HG03520 (cell line): Measurements from ENCODE around the gene NDST1.

Experiments used
- ATAC-seq: cut with Tn5 transposase; IDR thresholded peaks from one replicate; pipeline ENCODE4 v1.9.1; 2021; ENCODE audit warnings: mild to moderate bottlenecking, moderate library complexity; ENCODE audit not compliant: unreplicated experiment

Gene NDST1

DNA sequence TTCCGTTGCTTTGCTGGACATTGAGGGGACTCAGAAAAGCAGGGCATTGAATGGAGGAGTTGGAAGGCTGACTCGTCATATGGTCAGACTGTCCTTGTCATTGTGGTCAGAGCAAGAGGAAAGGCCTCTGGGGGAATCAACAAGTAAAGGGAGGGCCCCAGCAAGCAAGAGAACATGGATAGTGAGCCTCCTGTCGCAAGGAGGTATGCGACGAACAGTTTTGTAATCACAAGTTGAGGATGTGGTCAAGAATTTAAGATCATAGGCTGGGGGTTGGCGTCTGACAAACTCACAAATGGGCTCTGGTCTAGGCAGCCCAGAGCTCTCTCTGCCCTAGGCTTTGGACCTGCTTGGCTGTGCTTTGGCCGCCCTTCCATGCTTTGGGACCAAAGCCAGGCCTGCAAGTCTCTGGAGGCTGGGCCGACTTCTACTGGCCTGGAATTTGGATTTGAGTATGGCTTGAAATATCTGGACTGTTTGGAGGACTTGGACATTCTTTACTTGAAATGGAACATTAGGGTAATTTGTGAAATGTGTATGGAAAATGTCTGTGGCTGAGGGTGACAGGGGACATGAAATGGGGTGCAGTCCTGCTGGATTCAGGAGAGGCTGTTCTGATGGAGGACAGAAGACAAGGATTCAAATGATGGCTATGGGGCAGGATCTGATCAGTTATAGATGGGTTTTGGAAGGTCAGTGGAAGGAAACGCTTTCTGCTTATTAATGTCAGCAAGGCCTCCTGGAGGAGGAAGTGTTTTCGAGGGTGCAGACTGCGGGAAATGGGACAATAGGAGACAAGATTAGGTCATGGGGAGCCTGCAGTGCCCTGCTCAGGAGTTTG is 19.2 kb upstream of the NDST1 start:
- ATAC-seq = no peak

DNA sequence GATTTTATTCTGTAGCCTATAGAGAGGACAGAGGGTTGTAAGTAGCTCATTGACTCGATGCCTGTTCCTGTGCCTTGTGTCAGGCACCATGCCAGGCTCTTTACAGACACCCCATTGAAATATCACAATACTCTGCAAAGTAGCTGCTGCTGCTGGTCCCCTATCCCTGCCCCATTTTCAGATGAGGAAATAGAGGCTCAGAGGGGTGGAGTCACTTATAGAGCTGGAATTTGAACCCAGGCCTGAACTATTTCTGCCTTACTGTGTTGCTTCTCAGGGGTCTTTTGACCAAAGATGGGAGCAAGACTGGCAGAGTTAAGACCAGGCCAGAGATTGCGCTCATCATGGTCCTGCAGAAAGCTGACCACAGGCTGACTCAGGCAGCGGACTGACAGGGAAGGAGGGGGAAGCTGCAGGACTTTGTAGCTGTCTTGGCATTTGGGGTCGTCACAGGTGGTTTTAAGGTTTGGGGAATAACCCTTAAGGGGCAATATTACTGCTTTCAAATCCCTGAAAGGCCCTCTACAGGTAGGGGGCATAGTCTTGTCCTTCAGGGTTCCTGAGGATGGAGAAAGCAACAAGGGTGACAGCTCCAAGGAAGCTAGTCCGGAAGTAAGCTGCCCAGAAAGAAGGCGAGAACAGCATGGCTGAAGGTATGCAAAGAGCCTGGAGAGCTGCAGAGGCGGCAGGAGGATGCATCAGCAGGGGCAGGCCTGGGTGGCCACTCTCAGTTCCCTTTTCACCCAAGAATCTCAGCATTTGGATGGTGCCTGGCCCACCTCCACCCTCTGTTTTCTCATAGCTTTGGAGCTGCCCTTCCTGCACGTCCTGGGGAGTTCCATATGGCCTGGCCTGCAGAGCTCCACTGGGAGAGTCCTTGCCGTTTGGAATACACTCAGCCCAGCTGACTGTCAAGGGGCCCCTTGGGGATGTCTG is 18.3 kb upstream of the NDST1 start:
- ATAC-seq = peak; percentile 83

DNA sequence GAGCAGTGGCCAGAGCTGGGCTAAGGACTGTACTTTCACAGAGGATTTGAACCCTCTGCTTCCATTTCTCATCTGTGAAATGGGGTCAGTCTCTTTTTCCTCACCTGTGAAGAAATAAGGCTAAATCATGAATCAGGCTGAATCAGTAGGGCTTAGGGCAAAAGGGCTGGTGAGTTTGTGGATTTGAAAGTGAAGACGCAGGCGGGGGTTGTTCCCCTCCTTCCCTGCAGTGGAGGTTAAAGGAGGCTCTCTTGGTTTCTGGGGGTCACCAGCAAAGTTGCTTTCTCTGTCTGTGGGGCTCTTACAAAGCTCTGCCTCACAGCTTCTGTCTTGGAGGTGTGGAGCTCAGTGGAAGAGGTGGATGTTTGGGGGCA is 17.6 kb upstream of the NDST1 start:
- no peak for ATAC-seq

DNA sequence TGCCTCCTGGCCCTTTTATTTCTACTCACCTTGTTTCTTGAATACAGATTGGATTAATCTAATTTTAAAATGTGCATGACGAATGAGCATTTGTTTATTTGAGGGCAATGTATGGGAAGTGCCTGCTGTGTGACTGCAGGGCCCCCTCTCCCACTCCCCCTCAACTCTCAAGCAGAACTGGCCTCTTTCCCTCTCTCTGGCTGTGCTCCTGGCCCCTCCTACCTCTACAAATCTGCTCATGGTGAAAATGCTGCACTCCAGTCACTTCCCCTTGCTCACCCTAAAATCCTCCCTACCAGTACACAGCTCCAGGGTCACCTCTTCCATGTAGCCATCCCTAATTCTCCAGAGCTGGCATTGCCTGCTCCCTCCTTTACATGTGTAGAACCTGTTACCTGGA is 17.2 kb upstream of the NDST1 start:
- no peak for ATAC-seq

DNA sequence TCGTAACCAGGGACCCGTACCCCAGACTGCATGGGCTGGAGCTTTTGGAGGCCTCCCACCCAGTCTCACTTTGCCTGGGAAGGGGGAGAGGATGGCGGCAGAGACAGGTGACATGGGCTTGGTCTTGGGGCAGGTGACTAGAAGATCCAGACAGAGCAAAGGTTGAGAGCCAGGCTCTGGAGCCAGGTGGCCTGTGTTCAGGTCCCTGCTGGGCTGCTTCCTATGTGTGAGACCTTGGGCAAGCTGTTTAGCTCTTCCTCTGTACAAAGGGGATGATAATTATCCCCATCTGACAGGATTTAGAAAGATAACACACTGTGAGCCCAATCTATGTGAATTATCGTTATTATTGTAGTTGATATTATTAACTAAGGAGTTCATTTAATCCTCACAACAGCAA is 16.1 kb upstream of the NDST1 start:
- ATAC-seq = no peak

DNA sequence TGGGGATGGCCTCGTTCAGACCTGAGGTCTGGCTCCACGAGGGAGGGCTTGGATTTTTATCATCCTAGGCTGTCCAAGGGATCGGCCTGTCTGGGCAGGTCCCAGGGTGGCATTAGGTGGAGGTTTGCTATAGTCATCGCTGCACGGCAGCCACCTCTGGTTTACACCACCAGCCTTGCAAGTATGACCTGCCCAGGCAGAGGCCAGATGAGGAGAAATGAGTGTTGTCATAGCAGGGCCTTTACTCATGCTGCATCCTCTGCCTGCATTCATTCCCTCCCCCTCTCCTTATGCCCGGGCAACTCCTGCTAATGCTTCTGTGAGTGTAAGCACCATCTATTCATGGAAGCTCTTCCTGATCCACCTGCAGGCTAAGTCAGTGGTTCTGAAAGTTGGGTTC is 15.3 kb upstream of the NDST1 start:
- no peak for ATAC-seq

DNA sequence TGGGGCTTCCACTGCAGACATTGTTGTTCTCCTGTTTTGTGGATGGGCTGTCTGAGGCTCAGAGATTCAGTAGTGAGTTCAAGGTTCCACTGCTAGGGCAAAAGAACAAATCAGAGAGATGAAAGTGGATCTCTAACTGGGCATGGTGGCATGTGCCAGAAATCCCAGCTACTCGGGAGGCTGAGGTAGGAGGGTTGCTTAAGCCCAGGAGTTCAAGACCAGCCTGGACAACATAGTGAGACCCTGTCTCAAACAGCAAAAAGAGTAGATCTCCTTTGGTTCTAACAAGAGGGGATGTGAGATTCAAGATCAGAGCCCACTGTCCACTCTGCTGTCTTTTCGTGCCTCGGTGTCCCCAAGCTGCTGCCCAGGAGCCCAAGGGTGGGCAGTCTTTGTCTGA is 11.8 kb upstream of the NDST1 start:
- ATAC-seq = no peak

DNA sequence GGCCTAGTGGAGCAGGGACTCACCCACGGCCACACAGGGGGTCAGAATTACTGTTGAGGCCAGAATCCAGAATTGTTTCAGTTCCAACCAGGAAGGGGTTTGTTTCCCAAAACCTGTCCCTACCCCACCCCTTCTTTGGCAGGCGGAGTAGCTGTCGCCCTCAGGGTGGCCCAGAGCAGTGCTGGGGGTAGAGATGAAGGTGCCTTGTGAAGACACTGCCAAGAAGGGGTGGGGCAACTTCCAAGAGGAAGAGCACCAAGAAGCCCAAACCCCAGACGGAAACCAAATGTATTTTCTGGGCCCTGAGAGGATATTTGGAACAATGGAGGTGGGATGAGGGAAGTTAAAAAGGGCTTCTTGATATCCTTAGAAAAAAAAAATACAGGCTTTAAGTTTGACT is 11.4 kb upstream of the NDST1 start:
- ATAC-seq = no peak

DNA sequence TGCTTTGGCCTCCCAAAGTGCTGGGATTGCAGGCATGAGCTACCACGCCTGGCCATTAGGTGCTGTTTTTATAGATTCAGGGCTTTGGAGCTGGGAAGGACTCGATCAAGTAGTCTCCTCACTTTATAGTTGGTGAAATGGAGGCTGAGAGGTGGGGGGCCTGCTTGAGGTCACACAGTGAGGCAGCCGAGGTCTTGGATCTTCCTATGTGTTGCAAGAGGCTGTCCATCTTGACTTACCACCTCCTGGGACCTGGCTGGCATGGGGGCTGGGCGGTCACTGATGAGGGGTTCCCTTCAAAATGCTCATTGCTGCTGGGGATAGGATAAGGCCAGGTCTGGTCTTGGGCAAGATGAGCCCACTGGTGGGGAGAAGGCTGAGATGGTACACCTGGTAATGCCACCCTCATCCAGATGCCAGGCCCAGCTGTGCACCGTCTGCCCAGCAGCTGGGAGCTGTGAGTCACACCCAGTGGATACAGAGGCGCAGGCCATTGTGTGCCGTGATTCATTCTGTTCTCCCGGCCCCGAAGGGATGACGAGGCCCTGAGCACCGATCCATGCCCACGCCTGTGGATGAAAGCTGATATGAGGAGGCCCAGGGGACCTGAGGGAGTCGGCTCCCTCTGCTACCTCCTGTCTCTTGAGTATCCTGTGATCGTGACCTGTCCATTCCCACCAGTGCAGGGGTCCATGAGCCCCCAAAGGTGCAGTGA is 10.5 kb upstream of the NDST1 start:
- ATAC-seq = no peak

DNA sequence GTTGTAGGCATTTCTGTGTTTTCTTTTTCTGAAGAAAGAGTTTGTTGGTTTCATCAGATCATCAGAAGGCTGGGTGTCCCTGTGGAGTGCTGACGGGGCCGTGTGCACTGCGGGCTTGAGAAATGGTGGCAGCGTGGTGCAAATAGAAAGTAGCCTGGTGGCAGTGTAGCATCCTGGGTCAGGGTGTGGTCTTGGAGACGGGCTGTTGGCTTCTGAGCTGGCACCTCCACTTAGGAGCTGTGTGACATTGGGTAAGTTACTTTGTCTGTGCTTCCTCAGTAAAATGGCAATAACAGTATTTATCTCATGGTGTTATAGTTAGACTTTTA is 10.0 kb upstream of the NDST1 start:
- no peak for ATAC-seq

DNA sequence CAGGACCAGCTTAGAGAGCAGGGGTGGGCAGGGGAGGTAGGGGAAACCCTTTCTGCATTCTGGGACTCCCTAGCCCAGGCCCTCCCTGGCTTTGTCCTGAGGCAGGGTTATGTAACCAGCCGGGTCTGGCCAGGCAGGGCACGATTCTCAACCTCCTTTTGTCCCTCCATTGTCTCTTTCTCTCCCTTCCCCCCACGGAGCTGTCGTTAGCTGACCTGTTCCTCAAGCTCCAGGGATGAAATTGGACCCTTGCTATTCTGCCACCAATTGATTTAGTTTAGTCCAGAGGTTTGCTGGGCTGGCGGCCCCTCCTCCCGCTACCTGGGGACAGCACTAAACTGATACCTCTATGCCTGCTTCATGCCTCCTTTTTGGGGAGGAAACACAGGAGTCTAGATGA is 9.4 kb upstream of the NDST1 start:
- no peak for ATAC-seq

DNA sequence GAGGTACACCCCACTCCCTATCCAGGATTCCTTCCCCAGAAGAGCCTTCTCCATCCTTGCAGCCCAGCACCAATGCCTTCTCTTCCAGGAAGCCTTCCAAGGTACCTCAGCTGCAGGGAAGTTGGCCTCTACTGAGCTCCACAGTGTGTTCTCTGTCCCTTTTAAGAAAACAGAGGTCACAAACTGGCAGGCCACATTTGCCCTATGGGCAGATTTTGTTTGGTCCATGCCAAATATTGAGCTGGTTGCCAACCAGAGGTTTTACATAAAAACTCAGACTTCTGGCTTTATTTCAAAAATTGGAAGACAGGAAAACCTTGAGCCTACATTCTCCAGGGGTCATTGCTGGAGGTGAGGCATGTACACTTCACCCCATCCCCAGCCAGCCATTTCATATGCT is 9.0 kb upstream of the NDST1 start:
- no peak for ATAC-seq

DNA sequence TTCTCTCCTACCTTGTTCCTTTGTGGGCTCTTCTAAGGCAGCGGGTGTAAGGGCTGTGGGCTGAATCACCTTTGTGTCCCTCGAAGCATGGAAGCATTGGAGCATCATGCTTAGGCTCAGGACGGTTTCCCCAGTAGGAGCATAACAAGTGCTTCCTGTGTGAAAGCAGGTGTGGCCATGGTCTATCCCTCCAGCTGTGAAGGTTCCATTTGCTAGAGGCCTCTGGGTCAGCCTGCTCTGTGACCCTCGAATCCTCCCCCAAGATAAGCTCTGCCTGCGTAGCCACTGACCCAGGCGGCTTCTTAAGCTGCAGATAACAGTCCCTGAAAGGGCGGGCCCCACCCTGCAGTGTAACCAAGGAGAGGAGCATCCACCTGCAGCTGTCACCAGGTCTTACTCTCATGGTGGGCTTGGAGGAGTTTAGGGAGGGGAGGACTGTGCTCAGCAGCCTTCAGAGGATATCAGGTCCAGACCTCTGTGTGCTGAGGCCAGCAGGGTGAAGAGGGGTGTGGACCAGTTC is 8.4 kb upstream of the NDST1 start:
- no peak for ATAC-seq

DNA sequence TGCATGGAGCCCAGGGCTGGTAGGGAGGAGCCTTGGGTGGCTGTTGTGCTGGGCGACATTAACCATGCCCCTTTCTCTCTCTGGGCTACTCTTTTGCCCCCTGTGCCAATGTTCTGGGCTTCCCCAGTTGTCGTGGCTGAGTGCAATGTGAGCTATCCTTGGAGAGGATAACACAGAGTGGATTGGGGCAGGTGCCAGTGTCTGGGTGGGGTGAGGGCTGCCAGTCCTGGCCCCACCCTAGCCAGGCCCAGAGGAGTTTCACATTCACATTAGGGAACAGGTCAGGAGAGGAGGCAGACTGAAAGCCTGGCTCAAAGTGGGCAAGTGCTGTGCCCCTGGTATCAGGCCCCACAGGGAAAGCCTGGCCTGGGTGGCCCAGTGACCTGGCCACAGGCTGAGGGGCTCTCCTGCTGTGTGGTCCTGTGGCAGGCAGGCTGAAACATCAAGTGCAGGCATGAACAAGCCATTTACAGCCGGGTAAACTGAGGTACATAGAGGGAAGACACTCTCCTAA is 7.5 kb upstream of the NDST1 start:
- no peak for ATAC-seq

DNA sequence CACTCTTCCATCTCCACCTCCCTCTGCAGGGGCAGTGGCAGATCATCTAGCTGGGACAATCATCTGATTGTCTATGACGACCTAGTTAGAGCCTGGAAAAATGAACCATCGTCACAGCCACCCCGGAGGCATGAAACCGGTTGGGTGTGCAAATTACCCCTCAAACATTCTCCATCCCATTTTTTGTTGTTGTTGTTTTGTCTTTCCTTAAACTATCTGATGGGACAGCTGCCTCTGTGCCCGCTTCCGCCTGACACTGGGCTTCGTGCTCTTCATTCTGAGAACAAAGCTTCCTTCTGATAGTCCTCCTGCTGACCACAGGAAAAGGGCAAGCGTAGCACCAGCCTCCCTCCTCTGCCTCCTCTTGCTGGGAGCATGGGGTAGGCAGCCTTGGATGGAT is 7.0 kb upstream of the NDST1 start:
- ATAC-seq = no peak

DNA sequence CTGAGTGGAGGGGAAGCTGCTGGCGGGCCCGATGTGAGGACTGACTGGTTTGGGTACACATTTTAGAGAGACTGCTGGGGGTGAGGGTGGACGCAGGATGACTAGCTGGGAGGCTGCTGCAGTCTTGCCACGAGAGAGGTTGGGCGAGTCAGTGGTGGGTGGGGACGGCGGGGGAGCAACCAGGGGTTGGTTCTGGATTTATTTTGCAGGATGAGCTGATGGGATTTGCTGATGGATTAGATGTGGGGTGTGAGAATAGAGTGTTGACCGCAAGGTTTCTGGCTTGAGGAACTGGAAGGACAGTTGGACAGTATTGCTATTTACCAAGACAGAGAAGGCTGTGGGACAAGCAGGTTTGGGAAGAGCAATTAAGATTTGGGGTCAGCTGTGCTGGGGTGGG is 5.8 kb upstream of the NDST1 start:
- no peak for ATAC-seq

DNA sequence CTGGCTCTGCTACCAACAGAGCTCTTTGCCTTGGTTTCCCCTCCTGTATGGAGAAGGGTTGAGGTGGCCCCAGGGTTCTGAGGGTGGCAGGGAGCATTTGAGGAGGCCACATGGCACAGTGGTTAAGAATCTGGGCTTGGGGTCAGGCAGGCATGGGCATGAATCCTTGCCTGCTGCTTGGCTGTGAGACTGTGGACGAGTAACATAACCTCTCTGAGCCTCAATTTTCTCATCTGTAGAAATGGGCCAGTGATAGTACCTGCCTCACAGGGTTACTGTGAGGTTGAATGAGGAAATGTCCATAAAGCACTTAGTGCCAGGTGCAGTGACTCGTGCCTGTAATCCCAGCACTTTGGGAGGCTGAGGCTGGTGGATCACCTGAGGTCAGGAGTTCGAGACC is 5.1 kb upstream of the NDST1 start:
- no peak for ATAC-seq

DNA sequence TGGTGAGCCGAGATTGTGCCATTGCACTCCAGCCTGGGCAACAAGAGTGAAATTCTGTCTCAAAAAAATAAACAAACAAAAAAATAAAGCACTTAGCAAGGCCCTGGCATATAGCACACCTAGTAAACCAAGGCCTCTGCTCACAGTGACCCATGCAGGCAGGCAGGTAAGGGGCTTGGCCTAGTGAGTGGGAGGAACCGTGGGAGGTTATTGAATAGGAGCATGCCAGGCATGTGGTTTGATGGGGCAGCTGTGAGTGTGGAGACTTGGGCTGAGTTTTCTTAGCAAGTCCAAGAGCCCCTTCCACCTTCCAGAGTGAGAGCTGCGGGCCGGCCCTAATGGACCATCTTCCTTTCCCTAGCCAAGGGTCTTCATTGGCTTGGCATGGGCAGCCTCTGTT is 4.5 kb upstream of the NDST1 start:
- no peak for ATAC-seq

DNA sequence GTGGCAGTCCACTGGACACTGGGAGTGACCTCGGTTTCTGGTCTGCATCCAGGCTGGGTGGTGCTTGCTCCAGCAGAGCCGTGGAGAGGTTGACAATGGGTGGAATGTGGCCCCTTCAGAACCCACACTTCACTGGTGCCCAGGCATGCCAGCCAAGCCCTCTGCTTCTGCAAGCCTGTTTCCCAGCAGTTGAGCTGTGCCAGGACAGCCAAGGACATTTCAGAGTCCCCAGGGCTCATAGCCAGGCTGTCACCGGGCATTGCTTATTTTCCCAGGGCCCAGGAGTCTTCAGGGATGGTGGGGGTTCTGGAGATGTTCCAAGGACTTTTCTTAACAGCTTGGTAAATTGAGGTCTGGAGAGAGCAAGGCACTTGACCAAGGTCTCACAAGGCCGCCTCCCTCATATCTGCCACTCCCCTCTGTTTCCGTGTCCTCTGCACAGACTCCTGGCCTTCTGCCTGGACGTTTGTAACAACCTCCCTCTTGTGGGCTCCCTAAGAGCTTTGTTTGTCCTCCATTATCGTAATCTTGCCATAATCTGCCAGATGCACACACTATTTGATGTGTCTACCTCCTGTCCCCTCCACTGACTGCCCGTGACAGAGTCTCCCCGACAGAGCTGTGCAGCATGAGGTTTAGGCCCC is 3.8 kb upstream of the NDST1 start:
- no peak for ATAC-seq

DNA sequence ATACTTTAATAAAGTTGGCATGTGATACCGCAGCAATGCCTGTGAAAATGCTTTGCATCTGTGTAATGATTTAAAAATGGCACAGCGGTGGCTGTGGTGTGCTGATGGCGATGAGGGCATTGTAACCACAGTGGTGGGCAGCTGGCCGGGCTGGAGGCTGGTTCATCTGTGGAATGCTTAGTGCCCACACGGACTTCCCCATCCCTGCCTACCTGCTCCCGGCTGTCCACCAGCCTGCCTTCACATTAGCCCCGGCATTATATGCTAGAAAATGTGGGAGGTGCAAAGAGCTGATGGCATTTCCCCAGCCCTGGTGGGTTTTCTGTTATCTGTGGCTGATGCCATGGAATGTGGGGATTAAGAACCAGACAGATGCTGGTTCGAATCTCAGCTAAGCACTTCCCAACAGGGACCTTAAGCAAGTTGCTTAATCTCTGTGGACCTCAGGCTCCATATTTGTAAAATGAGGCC is 2.9 kb upstream of the NDST1 start:
- ATAC-seq = no peak

DNA sequence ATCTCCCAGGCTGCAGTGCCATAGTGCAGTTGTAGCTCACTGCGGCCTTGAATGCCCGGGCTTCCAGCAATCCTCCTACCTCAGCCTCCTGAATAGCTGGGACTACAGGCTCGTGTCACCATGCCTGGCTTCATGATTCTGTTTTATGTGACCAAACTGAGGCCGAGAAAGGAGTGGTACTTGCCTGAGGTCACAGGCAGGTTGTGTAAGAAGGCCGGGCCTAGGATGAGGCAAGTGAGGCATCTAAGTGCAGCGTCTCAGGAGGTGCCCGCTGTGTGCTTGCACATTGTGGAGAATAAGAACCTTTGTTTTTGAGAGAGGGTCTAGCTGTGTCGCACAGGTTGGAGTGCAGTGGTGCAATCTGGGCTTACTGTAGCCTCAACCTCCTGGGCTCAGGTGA is 2.1 kb upstream of the NDST1 start:
- no peak for ATAC-seq
